Keratinocyte (primary cell): ENCODE measurements around the gene CCDC150. TPM values are rescaled to one million over a fixed set of nuclear protein-coding genes. Genes with fewer than 3 reads are reported as not detected.

Source experiments
- DNase-seq: peaks from one replicate; pipeline ENCODE4 v3.0.0-alpha.2; 2011; ENCODE audit warnings: low read depth, missing footprints, low spot score
- FAIRE-seq: peaks from 2 replicates; lab custom pipeline; 2011; peaks lifted over from hg19 to GRCh38; lab: Jason Lieb, UNC
- H2AFZ ChIP-seq: 2 replicates; pipeline ENCODE4 v1.6.0; 2012; ENCODE audit warnings: low read length, control low read depth, inconsistent platforms; ENCODE audit not compliant: control insufficient read depth
- H3K27ac ChIP-seq: 2 replicates; pipeline ENCODE4 v1.5.1; 2011; ENCODE audit warnings: low read length; ENCODE audit not compliant: control insufficient read depth, insufficient read depth
- H3K27me3 ChIP-seq: 3 replicates; pipeline ENCODE4 v1.6.0; 2011; ENCODE audit warnings: low read length; ENCODE audit not compliant: control insufficient read depth, insufficient read depth; ENCODE audit errors: extremely low read depth
- H3K36me3 ChIP-seq, 2 experiments: 2 replicates in 1 of 2; 3 replicates in 1 of 2; pipeline ENCODE4 v1.5.1; 2011; ENCODE audit warnings: low read length in 2 of 2, mild to moderate bottlenecking in 1 of 2; ENCODE audit not compliant: control insufficient read depth in 2 of 2, insufficient read depth in 2 of 2; ENCODE audit errors: extremely low read depth in 1 of 2
- H3K4me1 ChIP-seq: 3 replicates; pipeline ENCODE4 v1.5.1; 2011; ENCODE audit warnings: low read length; ENCODE audit not compliant: control insufficient read depth, insufficient read depth; ENCODE audit errors: extremely low read depth
- H3K4me2 ChIP-seq: 3 replicates; pipeline ENCODE4 v1.6.0; 2011; ENCODE audit warnings: low read depth, low read length; ENCODE audit not compliant: control insufficient read depth, insufficient read depth; ENCODE audit errors: extremely low read depth
- H3K4me3 ChIP-seq, 3 experiments: fragments of 200-600 bp in 1 of 3; sonication (generic) in 1 of 3; 2 replicates in 2 of 3; 3 replicates in 1 of 3; pipeline ENCODE4 v1.5.1; 2011 to 2016; ENCODE audit warnings: low read length in 3 of 3, mild to moderate bottlenecking in 3 of 3, control low read depth in 2 of 3, inconsistent platforms in 1 of 3, low read depth in 1 of 3, mixed read lengths in 1 of 3, mixed run types in 1 of 3, moderate library complexity in 1 of 3; ENCODE audit not compliant: control insufficient read depth in 2 of 3, insufficient read depth in 2 of 3; ENCODE audit errors: extremely low read depth in 1 of 3
- H3K79me2 ChIP-seq: 2 replicates; pipeline ENCODE4 v1.6.0; 2012; ENCODE audit warnings: low read length; ENCODE audit not compliant: control insufficient read depth, insufficient read depth
- H3K9ac ChIP-seq: 3 replicates; pipeline ENCODE4 v1.6.0; 2011; ENCODE audit warnings: low read length; ENCODE audit not compliant: control insufficient read depth, insufficient read depth; ENCODE audit errors: extremely low read depth
- H3K9me1 ChIP-seq: 3 replicates; pipeline ENCODE4 v1.6.0; 2011; ENCODE audit warnings: low read length; ENCODE audit not compliant: control insufficient read depth, insufficient read depth; ENCODE audit errors: extremely low read depth
- H3K9me3 ChIP-seq: 2 replicates; pipeline ENCODE4 v1.5.1; 2012; ENCODE audit warnings: low read depth, low read length; ENCODE audit not compliant: control insufficient read depth
- H4K20me1 ChIP-seq: 3 replicates; pipeline ENCODE4 v1.6.0; 2011; ENCODE audit warnings: low read length; ENCODE audit not compliant: control insufficient read depth, insufficient read depth; ENCODE audit errors: extremely low read depth
- EZH2 ChIP-seq: IDR thresholded peaks from one replicate; pipeline ENCODE4 v1.6.1; 2012; ENCODE audit warnings: inconsistent platforms, mild to moderate bottlenecking, low read length, moderate library complexity
- dilution Hi-C: fragments of 300-500 bp; cut with MboI; formaldehyde crosslinking; loops from one replicate; pipeline ENCODE4 v1.7.0; 2020; ENCODE audit warnings: low sequenced_read_pairs; ENCODE audit not compliant: extremely low pct_ligation_motif_present
- polyA plus RNA-seq, 5 experiments: library from polyadenylated mRNA; depleted of rRNA in 3 of 5; stranded (reverse) in 3 of 5; stranded (forward) in 1 of 5; unstranded in 1 of 5; fragments of >200 nt; gene quantifications; 1 replicate in 1 of 5; 2 replicates in 3 of 5; 3 replicates in 1 of 5; pipeline versions ENCODE4 v1.2.1 to v1.2.3, GENCODE V29; 2011 to 2012; ENCODE audit warnings: missing spikeins in 2 of 5, low read depth in 1 of 5, low replicate concordance in 1 of 5
- TF ChIP-seq, protein P1 (sequence below), 3 experiments: IDR thresholded peaks in 1 of 3; conservative IDR thresholded peaks in 1 of 3; optimal IDR thresholded peaks in 1 of 3; 2 replicates in 2 of 3; 3 replicates in 1 of 3; pipeline versions ENCODE3 to v1.5.1; 2011; ENCODE audit warnings: low read length in 3 of 3, mild to moderate bottlenecking in 3 of 3, moderate library complexity in 2 of 3, control low read depth in 1 of 3, inconsistent platforms in 1 of 3; ENCODE audit not compliant: insufficient read depth in 2 of 3; ENCODE audit errors: extremely low read depth in 1 of 3

CCDC150 gene
- polyA plus RNA-seq, 1 donor (not counting 4 experiments of a cell fraction or from before 2014, with no cell fraction given) = 5.0 TPM

DNA sequence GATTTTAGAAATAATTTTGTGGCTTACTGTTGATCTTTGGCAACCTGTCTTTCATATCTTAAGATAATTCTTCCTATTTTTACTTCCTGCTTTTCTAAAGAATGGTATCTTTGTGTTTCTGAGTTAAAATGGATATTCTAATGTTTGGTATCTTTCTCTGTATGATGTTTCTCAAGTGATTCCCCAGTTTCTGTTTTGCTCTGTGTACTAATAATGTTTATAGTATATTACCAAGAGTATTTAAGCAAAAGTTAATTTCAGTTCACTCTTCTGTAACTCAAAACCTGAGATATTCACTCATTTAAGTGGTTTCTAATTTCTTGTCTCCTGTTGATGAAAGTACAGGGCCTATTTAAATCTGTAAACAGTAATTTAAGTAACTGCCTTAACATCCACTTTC, 58.3 kb downstream of the CCDC150 start:
- Histone ChIP-seq H3K27ac (no peak overlapping the region), H3K9ac (no peak overlapping the region), H2AFZ (no peak overlapping the region), H3K4me3 (no peak overlapping the region), H3K9me3 (no peaks in the 10 kb centered on the region), H4K20me1 (no peaks in the 10 kb centered on the region), H3K4me1 (peaks cover 7% of the 10 kb centered on the region), H3K36me3 (no peaks in the 10 kb centered on the region), H3K27me3 (no peaks in the 10 kb centered on the region), H3K9me1 (no peaks in the 10 kb centered on the region), H3K4me2 (no peak overlapping the region), H3K79me2 (no peaks in the 10 kb centered on the region)
- FAIRE-seq (no peak), DNase-seq (no peak)
- TF ChIP-seq EZH2 = no peak
- TF ChIP-seq, protein P1, sequence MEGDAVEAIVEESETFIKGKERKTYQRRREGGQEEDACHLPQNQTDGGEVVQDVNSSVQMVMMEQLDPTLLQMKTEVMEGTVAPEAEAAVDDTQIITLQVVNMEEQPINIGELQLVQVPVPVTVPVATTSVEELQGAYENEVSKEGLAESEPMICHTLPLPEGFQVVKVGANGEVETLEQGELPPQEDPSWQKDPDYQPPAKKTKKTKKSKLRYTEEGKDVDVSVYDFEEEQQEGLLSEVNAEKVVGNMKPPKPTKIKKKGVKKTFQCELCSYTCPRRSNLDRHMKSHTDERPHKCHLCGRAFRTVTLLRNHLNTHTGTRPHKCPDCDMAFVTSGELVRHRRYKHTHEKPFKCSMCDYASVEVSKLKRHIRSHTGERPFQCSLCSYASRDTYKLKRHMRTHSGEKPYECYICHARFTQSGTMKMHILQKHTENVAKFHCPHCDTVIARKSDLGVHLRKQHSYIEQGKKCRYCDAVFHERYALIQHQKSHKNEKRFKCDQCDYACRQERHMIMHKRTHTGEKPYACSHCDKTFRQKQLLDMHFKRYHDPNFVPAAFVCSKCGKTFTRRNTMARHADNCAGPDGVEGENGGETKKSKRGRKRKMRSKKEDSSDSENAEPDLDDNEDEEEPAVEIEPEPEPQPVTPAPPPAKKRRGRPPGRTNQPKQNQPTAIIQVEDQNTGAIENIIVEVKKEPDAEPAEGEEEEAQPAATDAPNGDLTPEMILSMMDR (optimal IDR thresholded peaks at IDR 0.05 in 1 of 3, IDR thresholded peaks at IDR 0.05 in 1 of 3, conservative IDR thresholded peaks at IDR 0.05 in 1 of 3; ENCODE audit: extremely low read depth in 1 of 3, insufficient read depth in 2 of 3, low read length in 3 of 3) = no peak
- dilution Hi-C loops = no loop called here

DNA sequence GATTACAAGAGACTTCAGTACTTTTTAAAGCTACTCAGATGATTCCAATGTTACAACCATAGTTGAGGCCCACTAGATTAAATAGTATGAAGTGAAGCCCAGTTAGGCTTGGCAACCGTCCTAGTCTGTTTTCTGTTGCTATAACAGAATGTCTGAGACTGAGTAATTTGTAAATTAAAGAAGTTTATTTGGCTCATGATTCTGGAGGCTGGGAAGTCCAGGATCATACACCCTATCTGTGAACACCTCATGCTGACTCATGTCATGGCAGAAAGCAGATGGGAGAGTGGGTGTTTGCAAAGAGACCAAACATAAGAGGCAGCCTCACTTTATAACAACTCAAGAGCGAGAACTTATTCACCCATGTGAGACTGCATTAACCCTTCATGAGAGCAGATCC, 63.1 kb downstream of the CCDC150 start:
- Histone ChIP-seq H3K9ac (no peak overlapping the region), H3K4me1 (no peaks in the 10 kb centered on the region), H3K4me3 (no peak overlapping the region), H4K20me1 (no peaks in the 10 kb centered on the region), H3K9me1 (no peaks in the 10 kb centered on the region), H3K4me2 (no peak overlapping the region), H3K9me3 (no peaks in the 10 kb centered on the region), H3K27ac (no peak overlapping the region), H3K27me3 (no peaks in the 10 kb centered on the region), H3K36me3 (no peaks in the 10 kb centered on the region), H3K79me2 (no peaks in the 10 kb centered on the region), H2AFZ (no peak overlapping the region)
- dilution Hi-C loops = no loop called here
- DNase-seq (no peak), FAIRE-seq (no peak)
- no peak for TF ChIP-seq EZH2
- TF ChIP-seq, protein P1 (optimal IDR thresholded peaks at IDR 0.05 in 1 of 3, IDR thresholded peaks at IDR 0.05 in 1 of 3, conservative IDR thresholded peaks at IDR 0.05 in 1 of 3; ENCODE audit: extremely low read depth in 1 of 3, insufficient read depth in 2 of 3, low read length in 3 of 3) = no peak
